HFFc6 (cell line): ENCODE measurements around the gene MRAS. TPM values are rescaled to one million over a fixed set of nuclear protein-coding genes. Genes with fewer than 3 reads are reported as not detected.
A peak's percentile ranks its signal among the peaks of the same experiment; 100 is the strongest.

Source experiments
- DNase-seq: peaks from one replicate; pipeline ENCODE4 v3.0.0-alpha.2; 2018
- H3K27ac Mint-ChIP-seq: 2 replicates; pipeline ENCODE4 v1.8.0; 2020; ENCODE audit warnings: mild to moderate bottlenecking, mixed read lengths
- H3K27me3 Mint-ChIP-seq: 2 replicates; pipeline ENCODE4 v1.8.0; 2021; ENCODE audit warnings: mild to moderate bottlenecking, moderate library complexity, mixed read lengths; ENCODE audit not compliant: insufficient read depth
- H3K36me3 Mint-ChIP-seq: 2 replicates; pipeline ENCODE4 v1.8.0; 2021; ENCODE audit warnings: low read depth, mixed read lengths
- H3K4me1 Mint-ChIP-seq: 2 replicates; pipeline ENCODE4 v1.8.0; 2020; ENCODE audit warnings: low read depth, mixed read lengths
- H3K4me3 Mint-ChIP-seq: 2 replicates; pipeline ENCODE4 v1.8.0; 2020; ENCODE audit warnings: mild to moderate bottlenecking, moderate library complexity, mixed read lengths
- H3K9me3 Mint-ChIP-seq: 2 replicates; pipeline ENCODE4 v1.8.0; 2020; ENCODE audit warnings: mild to moderate bottlenecking, mixed read lengths
- total RNA-seq, 6 experiments: library from RNA; stranded (reverse); fragmentation: NEBNext Ultra II Directional; extraction: Animal tissue kit (Norgen Biotek cat#: 25700); gene quantifications; 2 replicates in 1 of 6; 3 replicates in 5 of 6; pipeline ENCODE4 v1.2.3, GENCODE V29; 2021
- TF ChIP-seq, protein P1 (sequence below): fragments of 200-600 bp; sonication (generic); IDR thresholded peaks from 2 replicates; pipeline ENCODE4 v1.5.0; 2021; ENCODE audit warnings: antibody characterized with exemption, mild to moderate bottlenecking

The MRAS gene
- total RNA-seq, 6 experiments from 2014 or later = 62.7 to 97.4 (median 76.1) TPM

DNA sequence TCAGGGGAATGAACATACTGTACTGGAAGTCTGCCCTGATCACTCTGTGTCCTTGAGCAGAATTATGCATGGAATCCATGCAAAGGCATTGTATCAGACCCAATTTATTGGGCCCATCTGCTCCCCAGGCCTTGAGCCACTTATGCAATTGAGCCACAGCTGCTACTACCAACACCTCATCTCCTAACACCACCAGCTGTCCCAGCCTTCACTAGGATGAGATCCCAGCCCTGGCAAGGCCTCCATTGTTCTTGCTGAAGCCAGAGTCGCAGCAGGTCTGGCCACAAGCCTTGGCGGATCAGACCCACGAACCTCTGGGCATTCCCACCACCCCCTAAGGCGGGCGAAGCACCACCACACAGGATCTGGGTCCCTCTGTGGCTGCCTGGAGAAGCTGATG, 9.6 kb upstream of the MRAS start:
- Mint-ChIP-seq H3K4me3 (no peak overlapping the region), H3K27me3 (peaks cover 22% of the 10 kb centered on the region), H3K27ac (no peak overlapping the region), H3K4me1 (peaks cover 7% of the 10 kb centered on the region), H3K36me3 (no peaks in the 10 kb centered on the region), H3K9me3 (no peaks in the 10 kb centered on the region)
- DNase-seq = no peak
- TF ChIP-seq, protein P1, sequence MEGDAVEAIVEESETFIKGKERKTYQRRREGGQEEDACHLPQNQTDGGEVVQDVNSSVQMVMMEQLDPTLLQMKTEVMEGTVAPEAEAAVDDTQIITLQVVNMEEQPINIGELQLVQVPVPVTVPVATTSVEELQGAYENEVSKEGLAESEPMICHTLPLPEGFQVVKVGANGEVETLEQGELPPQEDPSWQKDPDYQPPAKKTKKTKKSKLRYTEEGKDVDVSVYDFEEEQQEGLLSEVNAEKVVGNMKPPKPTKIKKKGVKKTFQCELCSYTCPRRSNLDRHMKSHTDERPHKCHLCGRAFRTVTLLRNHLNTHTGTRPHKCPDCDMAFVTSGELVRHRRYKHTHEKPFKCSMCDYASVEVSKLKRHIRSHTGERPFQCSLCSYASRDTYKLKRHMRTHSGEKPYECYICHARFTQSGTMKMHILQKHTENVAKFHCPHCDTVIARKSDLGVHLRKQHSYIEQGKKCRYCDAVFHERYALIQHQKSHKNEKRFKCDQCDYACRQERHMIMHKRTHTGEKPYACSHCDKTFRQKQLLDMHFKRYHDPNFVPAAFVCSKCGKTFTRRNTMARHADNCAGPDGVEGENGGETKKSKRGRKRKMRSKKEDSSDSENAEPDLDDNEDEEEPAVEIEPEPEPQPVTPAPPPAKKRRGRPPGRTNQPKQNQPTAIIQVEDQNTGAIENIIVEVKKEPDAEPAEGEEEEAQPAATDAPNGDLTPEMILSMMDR = no peak

DNA sequence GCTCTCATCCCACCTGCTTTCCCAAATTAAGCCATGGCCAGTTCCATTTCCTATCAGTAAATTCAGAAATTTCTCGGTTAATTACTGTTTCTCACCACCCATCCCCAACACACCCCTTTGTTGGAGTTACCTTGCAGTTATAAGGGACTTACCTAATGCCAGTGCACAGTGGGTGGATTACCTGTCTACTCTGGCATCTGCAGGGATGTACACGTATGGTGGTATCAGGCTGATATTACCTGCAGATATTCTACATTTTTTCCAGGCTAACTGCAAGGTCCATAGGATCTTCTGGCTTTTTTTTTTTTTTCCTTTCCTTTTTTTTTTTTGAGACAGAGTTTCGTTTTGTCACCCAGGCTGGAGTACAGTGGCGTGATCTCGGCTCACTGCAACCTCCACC, 7.9 kb upstream of the MRAS start:
- Mint-ChIP-seq H3K4me1 (peaks cover 7% of the 10 kb centered on the region), H3K4me3 (no peak overlapping the region), H3K9me3 (no peaks in the 10 kb centered on the region), H3K27me3 (peaks cover 16% of the 10 kb centered on the region), H3K36me3 (no peaks in the 10 kb centered on the region), H3K27ac (no peak overlapping the region)
- TF ChIP-seq, protein P1 = no peak
- no peak for DNase-seq

GRCh38 chr3:138344754-138345153, 3.6 kb upstream of the MRAS start:
- H3K27ac Mint-ChIP-seq = no peak overlapping the region
- no peaks in the 10 kb centered on the region for H3K9me3 Mint-ChIP-seq
- H3K27me3 Mint-ChIP-seq = peaks cover 10% of the 10 kb centered on the region
- TF ChIP-seq, protein P1 = no peak
- H3K4me3 Mint-ChIP-seq = no peak overlapping the region
- no peaks in the 10 kb centered on the region for H3K36me3 Mint-ChIP-seq
- H3K4me1 Mint-ChIP-seq = peaks cover 19% of the 10 kb centered on the region
- no peak for DNase-seq

DNA sequence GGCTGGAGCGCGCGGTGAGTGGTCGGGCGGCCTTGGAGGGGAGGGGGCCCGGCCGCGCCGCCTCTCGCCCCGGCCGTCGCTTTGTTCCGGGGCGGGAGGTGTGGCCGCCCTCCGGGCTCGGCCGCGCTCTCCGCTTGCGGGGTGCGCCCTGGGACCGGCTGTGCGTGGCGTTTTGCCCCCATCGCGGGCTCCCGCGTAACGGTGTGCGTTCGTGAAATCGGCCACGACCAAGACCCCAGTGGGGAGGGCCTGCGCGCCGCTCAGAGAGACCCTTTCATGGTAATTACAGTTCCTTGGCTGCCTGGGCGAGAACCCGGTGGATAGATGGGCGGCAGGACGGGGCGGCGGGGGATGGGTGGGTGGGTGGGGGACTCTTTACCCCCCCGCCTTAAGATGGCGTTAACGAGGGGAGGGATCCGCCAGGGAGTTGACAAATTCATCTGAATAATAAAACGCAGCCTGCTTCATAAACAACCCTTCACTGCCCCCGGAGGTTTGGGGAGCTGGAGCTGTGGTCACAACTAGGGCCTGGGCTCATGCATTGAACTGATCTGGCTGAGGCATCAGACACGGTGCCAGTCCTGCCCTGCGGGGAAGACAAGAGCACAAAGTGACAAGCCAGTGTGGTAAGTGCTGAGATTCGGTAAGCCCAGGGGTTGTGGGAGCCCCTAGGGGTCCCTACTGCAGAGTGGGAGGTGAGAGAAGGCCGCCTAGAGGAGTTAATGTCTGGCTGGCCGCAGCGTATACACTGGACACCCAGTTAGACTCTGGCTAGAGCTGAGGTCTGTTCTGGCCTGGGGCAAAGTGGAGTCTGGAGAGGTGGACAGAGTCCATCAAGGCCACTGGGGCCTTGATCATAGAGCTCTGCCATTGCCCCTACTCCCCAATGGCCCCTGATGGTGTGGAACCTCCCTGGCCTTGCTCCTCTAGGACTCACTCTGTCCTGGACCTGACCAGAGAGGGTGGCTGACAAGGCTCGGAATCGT, 668 bp downstream of the MRAS start:
- peak overlapping the region; percentile 83 for H3K27ac Mint-ChIP-seq
- peaks cover 3% of the 10 kb centered on the region for H3K27me3 Mint-ChIP-seq
- peaks cover 50% of the 10 kb centered on the region for H3K4me1 Mint-ChIP-seq
- TF ChIP-seq, protein P1 = no peak
- H3K36me3 Mint-ChIP-seq = no peaks in the 10 kb centered on the region
- no peaks in the 10 kb centered on the region for H3K9me3 Mint-ChIP-seq
- H3K4me3 Mint-ChIP-seq = peak overlapping the region; percentile 92
- DNase-seq = peak; percentile 13

DNA sequence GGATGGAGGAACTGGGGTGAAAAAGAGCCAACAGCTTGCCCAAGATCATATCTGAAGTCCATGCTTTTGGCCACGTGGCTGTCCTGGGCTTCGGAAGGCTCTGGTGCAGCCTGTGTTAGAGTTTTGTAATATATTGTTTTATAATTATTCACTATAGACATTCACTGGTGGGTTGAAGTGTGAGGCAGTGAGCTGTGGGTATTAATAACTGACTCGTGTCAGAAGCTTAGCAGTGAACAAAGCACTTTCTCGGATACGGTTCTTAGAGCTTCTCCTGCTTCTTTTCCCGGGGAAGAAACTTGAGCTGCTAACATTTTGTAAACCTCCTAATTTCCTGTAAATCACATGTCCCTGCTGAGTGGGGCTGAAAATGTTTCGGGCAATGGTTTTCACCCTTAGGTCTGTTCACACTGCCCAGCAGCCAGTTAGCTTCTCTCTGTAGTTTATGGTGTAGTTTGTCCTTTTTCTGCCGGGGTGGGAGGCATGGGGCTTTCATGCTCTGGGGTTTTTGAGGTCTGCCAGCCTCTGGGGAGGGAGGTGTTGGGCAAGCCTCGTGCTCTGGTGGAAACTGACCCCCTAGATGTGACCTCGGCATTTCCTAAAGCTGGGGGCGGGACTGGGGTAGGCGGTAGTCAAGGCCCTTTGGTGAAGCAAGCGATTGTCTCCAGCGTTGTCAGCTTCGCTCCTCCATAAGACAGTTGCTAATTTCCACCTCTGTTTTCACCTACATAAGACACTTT, 1.7 kb downstream of the MRAS start:
- Mint-ChIP-seq H3K27me3 (peaks cover 3% of the 10 kb centered on the region), H3K4me1 (peaks cover 50% of the 10 kb centered on the region), H3K36me3 (no peaks in the 10 kb centered on the region), H3K9me3 (no peaks in the 10 kb centered on the region), H3K4me3 (peak overlapping the region; percentile 92), H3K27ac (peak overlapping the region; percentile 83)
- TF ChIP-seq, protein P1 = no peak
- no peak for DNase-seq
